OCI-LY1 (cell line): ENCODE results near the gene C1orf159.

Experiments used
- EZH2 ChIP-seq: fragments of 200-600 bp; sonication (generic), shearing (Covaris generic); IDR thresholded peaks from 2 replicates; pipeline ENCODE4 v1.8.0; 2017; ENCODE audit warnings: borderline replicate concordance, mixed run types, mild to moderate bottlenecking, antibody characterized with exemption, low read length, moderate library complexity, mixed read lengths
- TF ChIP-seq, protein P1 (sequence below): fragments of 200-600 bp; sonication (generic), shearing (Covaris generic); IDR thresholded peaks from 2 replicates; pipeline ENCODE4 v1.5.1; 2017; ENCODE audit warnings: mild to moderate bottlenecking, antibody characterized with exemption, low read length, moderate library complexity, mixed read lengths

DNA sequence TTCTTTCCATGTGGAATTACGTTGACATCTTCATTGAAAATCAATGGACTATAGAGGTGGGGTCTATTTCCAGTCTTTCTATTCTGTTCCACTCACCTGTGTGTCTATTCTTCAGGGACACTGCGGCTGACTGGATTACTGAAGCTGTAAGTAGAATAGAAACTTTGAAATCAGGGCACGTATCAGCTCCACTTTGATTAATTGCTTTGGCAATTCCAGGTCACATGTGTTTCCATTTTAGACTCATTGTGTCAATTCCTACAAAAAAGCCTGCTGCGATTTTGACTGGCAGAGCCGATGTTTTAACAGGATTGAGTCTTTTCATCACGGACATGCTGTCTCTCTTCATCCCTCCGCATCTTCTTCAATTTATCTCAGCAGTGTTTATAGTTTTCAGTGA is 20.9 kb downstream of the C1orf159 start:
- TF ChIP-seq, protein P1, sequence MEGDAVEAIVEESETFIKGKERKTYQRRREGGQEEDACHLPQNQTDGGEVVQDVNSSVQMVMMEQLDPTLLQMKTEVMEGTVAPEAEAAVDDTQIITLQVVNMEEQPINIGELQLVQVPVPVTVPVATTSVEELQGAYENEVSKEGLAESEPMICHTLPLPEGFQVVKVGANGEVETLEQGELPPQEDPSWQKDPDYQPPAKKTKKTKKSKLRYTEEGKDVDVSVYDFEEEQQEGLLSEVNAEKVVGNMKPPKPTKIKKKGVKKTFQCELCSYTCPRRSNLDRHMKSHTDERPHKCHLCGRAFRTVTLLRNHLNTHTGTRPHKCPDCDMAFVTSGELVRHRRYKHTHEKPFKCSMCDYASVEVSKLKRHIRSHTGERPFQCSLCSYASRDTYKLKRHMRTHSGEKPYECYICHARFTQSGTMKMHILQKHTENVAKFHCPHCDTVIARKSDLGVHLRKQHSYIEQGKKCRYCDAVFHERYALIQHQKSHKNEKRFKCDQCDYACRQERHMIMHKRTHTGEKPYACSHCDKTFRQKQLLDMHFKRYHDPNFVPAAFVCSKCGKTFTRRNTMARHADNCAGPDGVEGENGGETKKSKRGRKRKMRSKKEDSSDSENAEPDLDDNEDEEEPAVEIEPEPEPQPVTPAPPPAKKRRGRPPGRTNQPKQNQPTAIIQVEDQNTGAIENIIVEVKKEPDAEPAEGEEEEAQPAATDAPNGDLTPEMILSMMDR, result no peak
- no peak for TF ChIP-seq EZH2
